ENCODE results near the gene SULF2.

GRCh38 chr20:47776639-47777038 is 8.6 kb downstream of the SULF2 start:
- TF ChIP-seq YY1 (IDR thresholded peaks at IDR 0.05; ENCODE audit: low read depth) (no peak), REST (IDR thresholded peaks at IDR 0.05; ENCODE audit: low read depth) (no peak), EP300 (IDR thresholded peaks at IDR 0.05; ENCODE audit: borderline replicate concordance) (no peak), RAD21 (IDR thresholded peaks at IDR 0.05; ENCODE audit: low read depth) (no peak)
